ENCODE measurements around the gene ZSCAN12.
A peak's percentile ranks its signal among the peaks of the same experiment; 100 is the strongest.
"Not testable (repeated sequence)": the region's sequence is repeated elsewhere in the genome, so short reads cannot be mapped to it uniquely, and the experiment has no call there.

The ZSCAN12 gene

GRCh38 chr6:28393912-28394662, 5.5 kb downstream of the ZSCAN12 start:
- DNase-seq: peak in 1 of 2 experiments; percentile 12

GRCh38 chr6:28390688-28391087, 8.9 kb downstream of the ZSCAN12 start:
- no peak for DNase-seq

- no peak for DNase-seq
These were observed 15.4 kb downstream of the ZSCAN12 start for GRCh38 chr6:28384143-28384533.

GRCh38 chr6:28383235-28384142, 16.1 kb downstream of the ZSCAN12 start:
- DNase-seq: no peak

GRCh38 chr6:28380381-28380780, 19.2 kb downstream of the ZSCAN12 start:
- DNase-seq: no peak

- no peak for DNase-seq
These were observed 20.9 kb downstream of the ZSCAN12 start for GRCh38 chr6:28378644-28379043.

- no peak for DNase-seq
These were observed 21.7 kb downstream of the ZSCAN12 start for GRCh38 chr6:28377879-28378278.

- DNase-seq: no peak
These were observed 25.6 kb downstream of the ZSCAN12 start for GRCh38 chr6:28373925-28374324.

GRCh38 chr6:28371706-28372451, 27.7 kb downstream of the ZSCAN12 start:
- DNase-seq: no peak

- DNase-seq: no peak
These were observed 28.3 kb downstream of the ZSCAN12 start for GRCh38 chr6:28371280-28371679.

GRCh38 chr6:28370440-28370839, 29.1 kb downstream of the ZSCAN12 start:
- DNase-seq: no peak

- no peak for DNase-seq
These were observed 30.1 kb downstream of the ZSCAN12 start for GRCh38 chr6:28369463-28369862.

- no peak for DNase-seq
These were observed 31.0 kb downstream of the ZSCAN12 start for GRCh38 chr6:28368522-28368921.

GRCh38 chr6:28365590-28365989, 34.0 kb downstream of the ZSCAN12 start:
- not testable (repeated sequence) for DNase-seq

GRCh38 chr6:28360961-28361360, 38.6 kb downstream of the ZSCAN12 start:
- DNase-seq: no peak

- not testable (repeated sequence) for DNase-seq
These were observed 40.0 kb downstream of the ZSCAN12 start for GRCh38 chr6:28359562-28359961.

- no peak for DNase-seq
These were observed 42.5 kb downstream of the ZSCAN12 start for GRCh38 chr6:28357036-28357435.

- no peak for DNase-seq
These were observed 42.9 kb downstream of the ZSCAN12 start for GRCh38 chr6:28356666-28357020.

- peak; percentile 72 to 85 for DNase-seq
These were observed 43.5 kb downstream of the ZSCAN12 start for GRCh38 chr6:28355743-28356665.

GRCh38 chr6:28354688-28355554, 44.6 kb downstream of the ZSCAN12 start:
- DNase-seq: no peak

Data from NCI-H524 (cell line).